PC-3 (cell line): Measurements from ENCODE around the gene DBNDD1.

ENCODE experiments used
- CTCF ChIP-seq: fragments of 300-600 bp; sonication (generic); conservative IDR thresholded peaks from 2 replicates; pipeline ENCODE4 v1.5.1; 2017; ENCODE audit warnings: antibody characterized with exemption, low read depth, mild to moderate bottlenecking, low read length
- EZH2 ChIP-seq: fragments of 300-600 bp; sonication (generic); IDR thresholded peaks from one replicate; pipeline ENCODE4 v1.6.1; 2017; ENCODE audit warnings: antibody characterized with exemption, mild to moderate bottlenecking, low read length; ENCODE audit not compliant: unreplicated experiment

GRCh38 chr16:90000733-90001427 is 18.4 kb downstream of the DBNDD1 start:
- TF ChIP-seq CTCF (no peak), EZH2 (no peak)
